SK-N-MC (cell line): ENCODE results near the gene NKX6-2.

Source experiments
- DNase-seq: peaks from one replicate; pipeline ENCODE4 v3.0.0-alpha.2; 2011; ENCODE audit warnings: low read depth, low spot score
- H3K27ac ChIP-seq: fragments of 200-600 bp; sonication (generic); 2 replicates; pipeline ENCODE4 v1.5.1; 2016; ENCODE audit warnings: mixed run types
- H3K36me3 ChIP-seq: fragments of 200-600 bp; sonication (generic); 2 replicates; pipeline ENCODE4 v1.6.1; 2017; ENCODE audit warnings: antibody characterized with exemption, low read length, mixed read lengths; ENCODE audit not compliant: insufficient read depth
- H3K4me3 ChIP-seq: fragments of 200-600 bp; sonication (generic); 2 replicates; pipeline ENCODE4 v1.5.1; 2016
- H3K9ac ChIP-seq: fragments of 200-600 bp; sonication (generic); 2 replicates; pipeline ENCODE4 v1.8.0; 2017; ENCODE audit warnings: mixed run types, mixed read lengths; ENCODE audit not compliant: insufficient read length
- H3K9me3 ChIP-seq: fragments of 200-600 bp; sonication (generic); 2 replicates; pipeline ENCODE4 v1.6.1; 2017; ENCODE audit warnings: low read depth, mild to moderate bottlenecking, antibody characterized with exemption, low read length, moderate library complexity, mixed read lengths
- EZH2 ChIP-seq: fragments of 200-600 bp; sonication (generic); IDR thresholded peaks from one replicate; pipeline ENCODE4 v1.6.1; 2017; ENCODE audit warnings: antibody characterized with exemption
- FOXP2 ChIP-seq: optimal IDR thresholded peaks from 2 replicates; pipeline ENCODE3; 2011; ENCODE audit warnings: mild to moderate bottlenecking, moderate library complexity; ENCODE audit not compliant: insufficient read depth; ENCODE audit errors: extremely low read length, control extremely low read depth
- POLR2AphosphoS5 ChIP-seq: IDR thresholded peaks from 2 replicates; pipeline ENCODE4 v1.6.1; 2012; ENCODE audit warnings: mild to moderate bottlenecking, low read depth, low read length, borderline replicate concordance

Gene NKX6-2

DNA sequence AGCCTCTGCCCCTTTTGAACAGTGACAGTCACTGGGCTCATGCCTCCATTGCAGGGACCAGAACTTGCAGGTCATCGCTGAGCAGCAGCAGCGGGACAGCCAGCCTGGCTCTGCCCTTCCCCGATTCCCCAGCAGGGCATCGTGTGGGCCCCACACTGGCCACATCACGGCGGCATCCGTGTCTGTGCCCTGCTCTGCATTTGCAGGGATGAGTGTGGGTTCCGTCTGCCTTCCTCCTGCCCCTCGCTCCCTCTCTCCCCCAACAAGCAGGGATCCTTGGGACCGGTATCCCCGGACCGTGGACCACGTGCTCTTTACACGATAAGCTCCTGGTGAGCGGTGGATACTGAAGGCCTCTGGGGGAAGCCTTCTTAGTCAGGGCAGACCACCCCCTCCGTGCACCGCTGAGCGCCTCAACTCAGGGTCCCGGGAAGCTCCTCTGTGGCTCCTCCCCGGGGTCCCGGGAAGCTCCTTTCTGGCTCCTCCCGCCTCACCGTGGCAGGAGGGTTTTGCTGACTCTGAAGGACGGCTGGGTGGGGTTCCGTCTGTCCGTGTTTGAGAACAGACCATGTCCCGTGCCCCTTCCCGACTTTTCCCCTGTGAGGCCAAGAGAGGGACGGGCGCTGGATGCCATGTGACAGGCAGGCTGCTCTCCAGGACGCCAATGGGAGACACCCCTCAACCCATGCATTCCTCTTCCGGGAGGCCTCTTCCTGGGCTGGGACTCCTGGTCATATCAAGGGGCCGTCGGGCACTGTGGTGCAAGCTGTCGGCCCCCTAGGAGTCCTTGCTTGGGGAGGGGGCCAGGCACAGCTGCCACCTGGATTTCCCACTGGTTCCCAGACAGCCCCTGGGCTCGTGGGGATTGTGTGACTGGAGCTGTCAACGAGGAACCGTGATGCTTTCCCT lies 23.5 kb upstream of the NKX6-2 start:
- H3K36me3 ChIP-seq, result no peaks in the 10 kb centered on the region
- no peak for TF ChIP-seq FOXP2
- no peak for TF ChIP-seq EZH2
- no peak for TF ChIP-seq POLR2AphosphoS5
- H3K9me3 ChIP-seq, result no peaks in the 10 kb centered on the region
- DNase-seq, result no peak
- H3K9ac ChIP-seq, result no peak overlapping the region
- no peak overlapping the region for H3K27ac ChIP-seq
- H3K4me3 ChIP-seq, result no peak overlapping the region

- H3K9ac ChIP-seq, result no peak overlapping the region
- H3K36me3 ChIP-seq, result no peaks in the 10 kb centered on the region
- no peak overlapping the region for H3K27ac ChIP-seq
- no peak for DNase-seq
- TF ChIP-seq EZH2 (no peak), POLR2AphosphoS5 (no peak)
- no peaks in the 10 kb centered on the region for H3K9me3 ChIP-seq
- H3K4me3 ChIP-seq, result no peak overlapping the region
Observed at GRCh38 chr10:132808383-132809231, 22.7 kb upstream of the NKX6-2 start.

- TF ChIP-seq POLR2AphosphoS5 (no peak), EZH2 (no peak), FOXP2 (no peak)
- H3K9ac ChIP-seq, result no peak overlapping the region
- no peak overlapping the region for H3K27ac ChIP-seq
- H3K36me3 ChIP-seq, result no peaks in the 10 kb centered on the region
- H3K9me3 ChIP-seq, result no peaks in the 10 kb centered on the region
- H3K4me3 ChIP-seq, result no peak overlapping the region
- DNase-seq, result no peak
Observed at GRCh38 chr10:132807621-132808049, 21.7 kb upstream of the NKX6-2 start.

- DNase-seq, result no peak
- no peak overlapping the region for H3K27ac ChIP-seq
- no peak overlapping the region for H3K4me3 ChIP-seq
- H3K9ac ChIP-seq, result no peak overlapping the region
- TF ChIP-seq POLR2AphosphoS5 (no peak), EZH2 (no peak), FOXP2 (no peak)
- no peaks in the 10 kb centered on the region for H3K36me3 ChIP-seq
- no peaks in the 10 kb centered on the region for H3K9me3 ChIP-seq
Observed at GRCh38 chr10:132806561-132807003, 20.6 kb upstream of the NKX6-2 start.

DNA sequence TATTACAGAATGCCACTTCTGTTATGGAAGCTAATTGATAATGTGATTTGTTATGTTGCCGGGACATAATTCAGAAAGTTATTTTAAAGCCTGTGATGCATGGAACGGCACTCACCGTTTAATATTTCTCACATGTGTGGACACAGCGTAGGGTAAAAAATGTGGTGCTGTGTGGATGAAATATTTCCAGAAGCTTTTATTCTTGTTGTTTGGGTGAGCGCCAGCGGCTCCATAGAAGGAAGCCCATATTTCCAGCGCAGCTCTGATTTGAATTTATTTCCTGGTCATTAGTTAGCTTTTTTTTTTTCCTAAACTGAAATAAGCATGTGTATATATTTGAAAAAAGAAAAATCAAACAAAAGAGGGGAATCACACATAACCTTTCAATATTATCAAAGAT lies 20.2 kb upstream of the NKX6-2 start:
- DNase-seq, result no peak
- no peak overlapping the region for H3K27ac ChIP-seq
- H3K9me3 ChIP-seq, result no peaks in the 10 kb centered on the region
- no peak overlapping the region for H3K4me3 ChIP-seq
- TF ChIP-seq FOXP2 (no peak), EZH2 (no peak), POLR2AphosphoS5 (no peak)
- no peak overlapping the region for H3K9ac ChIP-seq
- H3K36me3 ChIP-seq, result no peaks in the 10 kb centered on the region

DNA sequence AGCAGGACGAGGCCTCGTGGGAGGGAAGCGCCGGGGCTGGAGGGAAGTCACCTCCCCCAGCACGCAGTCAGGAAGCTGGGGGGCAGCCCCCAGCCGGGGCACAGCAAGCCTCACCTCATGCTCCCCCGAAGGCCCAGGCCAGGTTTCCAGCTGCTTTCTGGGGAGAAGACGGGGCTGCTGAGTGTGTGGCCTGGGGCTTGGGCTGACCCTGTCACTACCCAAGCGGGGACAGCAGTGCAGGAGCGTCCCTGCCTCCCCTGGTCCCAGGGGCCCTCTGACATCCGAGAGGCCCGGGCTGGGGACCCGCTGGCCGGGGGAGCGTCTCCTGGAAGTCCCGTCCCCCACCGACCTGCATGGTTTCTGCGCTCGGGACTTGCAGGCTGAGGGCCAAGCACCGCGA lies 19.7 kb upstream of the NKX6-2 start:
- H3K36me3 ChIP-seq, result no peaks in the 10 kb centered on the region
- H3K27ac ChIP-seq, result no peak overlapping the region
- no peak overlapping the region for H3K4me3 ChIP-seq
- H3K9ac ChIP-seq, result no peak overlapping the region
- no peaks in the 10 kb centered on the region for H3K9me3 ChIP-seq
- DNase-seq, result no peak
- TF ChIP-seq EZH2 (no peak), FOXP2 (no peak), POLR2AphosphoS5 (no peak)

DNA sequence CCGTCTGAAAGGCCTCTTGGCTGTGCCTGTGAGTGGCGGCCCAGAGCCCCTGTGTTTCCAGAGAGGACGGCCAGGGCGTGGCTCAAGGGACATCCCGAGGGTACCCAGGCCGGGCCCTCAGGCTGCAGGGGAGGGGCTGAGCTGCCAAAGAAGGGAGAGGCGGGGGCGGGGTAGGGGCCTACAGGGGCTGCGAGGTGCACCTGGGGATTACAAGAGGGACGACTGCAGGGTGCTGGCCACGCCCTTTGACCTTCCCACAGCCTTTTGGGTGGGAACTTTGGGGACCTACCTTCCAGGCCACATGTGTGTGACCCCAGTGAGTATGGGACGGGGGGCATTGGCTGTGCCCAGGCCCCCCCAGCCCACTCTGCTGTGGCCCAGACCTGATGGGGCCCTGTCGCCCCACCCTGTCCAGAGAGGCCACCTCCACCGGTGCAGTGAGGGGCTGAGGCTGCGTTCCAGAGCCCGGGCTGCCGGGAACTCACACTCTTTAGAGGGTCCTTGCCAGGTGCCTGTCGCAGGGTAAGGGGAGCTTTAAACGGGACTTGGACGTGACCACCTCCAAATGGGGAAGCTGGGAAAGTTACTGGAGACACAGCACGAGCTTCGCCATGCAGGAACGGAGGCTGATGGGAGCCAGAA lies 19.0 kb upstream of the NKX6-2 start:
- Histone ChIP-seq H3K27ac (no peak overlapping the region), H3K9me3 (no peaks in the 10 kb centered on the region), H3K4me3 (no peak overlapping the region), H3K9ac (no peak overlapping the region), H3K36me3 (no peaks in the 10 kb centered on the region)
- no peak for DNase-seq
- TF ChIP-seq EZH2 (no peak), POLR2AphosphoS5 (no peak), FOXP2 (no peak)

DNA sequence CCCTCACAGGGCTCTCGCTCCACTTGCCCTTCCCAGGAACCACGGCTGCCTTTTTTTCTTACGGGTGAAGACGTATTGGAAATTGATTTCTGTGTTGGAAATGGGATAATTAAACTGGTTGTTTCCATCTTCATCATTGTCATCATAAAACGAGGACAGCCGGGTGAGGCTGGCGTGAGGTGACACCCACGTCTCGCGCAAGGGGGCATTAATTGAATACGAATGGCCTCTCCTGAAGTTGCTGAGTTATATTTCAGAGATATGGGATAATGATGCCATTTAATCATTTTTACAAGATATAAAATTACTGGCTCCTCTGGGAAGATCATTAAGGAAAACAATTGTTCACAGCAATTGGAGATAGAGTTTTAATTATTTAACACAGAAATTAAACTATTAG lies 18.3 kb upstream of the NKX6-2 start:
- H3K4me3 ChIP-seq, result no peak overlapping the region
- H3K9me3 ChIP-seq, result no peaks in the 10 kb centered on the region
- H3K36me3 ChIP-seq, result no peaks in the 10 kb centered on the region
- no peak overlapping the region for H3K27ac ChIP-seq
- TF ChIP-seq EZH2 (no peak), POLR2AphosphoS5 (no peak), FOXP2 (no peak)
- DNase-seq, result no peak
- no peak overlapping the region for H3K9ac ChIP-seq
